Measurements from ENCODE around the gene SCGB3A2.

DNA sequence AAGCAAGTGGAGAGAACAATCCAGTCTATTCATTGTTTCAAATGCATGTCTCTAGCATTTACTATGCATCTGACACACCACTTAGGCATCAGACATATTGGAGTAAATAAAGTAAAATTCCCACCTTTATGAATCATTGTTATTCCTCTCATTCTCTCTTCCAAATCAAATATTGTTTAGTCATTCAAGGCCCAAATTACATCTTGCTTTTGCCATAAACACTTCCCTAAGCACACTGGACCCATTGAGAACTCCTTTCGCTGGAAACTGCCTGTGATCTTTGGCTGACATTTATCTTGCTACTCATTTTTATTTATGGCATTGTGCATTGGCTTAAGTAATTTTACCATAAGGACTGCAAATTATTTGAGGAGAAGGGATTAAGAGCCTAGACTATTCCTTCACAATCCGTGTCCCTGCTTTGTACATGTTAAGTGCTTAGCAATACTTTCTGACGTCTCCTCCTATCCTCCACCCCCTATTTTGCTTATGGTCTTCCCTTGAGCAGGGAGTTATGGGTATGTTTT, 20.4 kb downstream of the SCGB3A2 start:
- TF ChIP-seq, protein P1, sequence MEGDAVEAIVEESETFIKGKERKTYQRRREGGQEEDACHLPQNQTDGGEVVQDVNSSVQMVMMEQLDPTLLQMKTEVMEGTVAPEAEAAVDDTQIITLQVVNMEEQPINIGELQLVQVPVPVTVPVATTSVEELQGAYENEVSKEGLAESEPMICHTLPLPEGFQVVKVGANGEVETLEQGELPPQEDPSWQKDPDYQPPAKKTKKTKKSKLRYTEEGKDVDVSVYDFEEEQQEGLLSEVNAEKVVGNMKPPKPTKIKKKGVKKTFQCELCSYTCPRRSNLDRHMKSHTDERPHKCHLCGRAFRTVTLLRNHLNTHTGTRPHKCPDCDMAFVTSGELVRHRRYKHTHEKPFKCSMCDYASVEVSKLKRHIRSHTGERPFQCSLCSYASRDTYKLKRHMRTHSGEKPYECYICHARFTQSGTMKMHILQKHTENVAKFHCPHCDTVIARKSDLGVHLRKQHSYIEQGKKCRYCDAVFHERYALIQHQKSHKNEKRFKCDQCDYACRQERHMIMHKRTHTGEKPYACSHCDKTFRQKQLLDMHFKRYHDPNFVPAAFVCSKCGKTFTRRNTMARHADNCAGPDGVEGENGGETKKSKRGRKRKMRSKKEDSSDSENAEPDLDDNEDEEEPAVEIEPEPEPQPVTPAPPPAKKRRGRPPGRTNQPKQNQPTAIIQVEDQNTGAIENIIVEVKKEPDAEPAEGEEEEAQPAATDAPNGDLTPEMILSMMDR (IDR thresholded peaks at IDR 0.05): no peak
- no peak for TF ChIP-seq POLR2A (IDR thresholded peaks at IDR 0.05)

All from Peyer's patch (tissue), 4 donors.